OCI-M1 (cell line): ENCODE data around the gene IQCE.
A peak's percentile ranks its signal among the peaks of the same experiment; 100 is the strongest.

Experiments used
- DNase-seq: peaks from one replicate; lab custom pipeline; 2025; lab: John Stamatoyannopoulos, UW

Gene IQCE

DNA sequence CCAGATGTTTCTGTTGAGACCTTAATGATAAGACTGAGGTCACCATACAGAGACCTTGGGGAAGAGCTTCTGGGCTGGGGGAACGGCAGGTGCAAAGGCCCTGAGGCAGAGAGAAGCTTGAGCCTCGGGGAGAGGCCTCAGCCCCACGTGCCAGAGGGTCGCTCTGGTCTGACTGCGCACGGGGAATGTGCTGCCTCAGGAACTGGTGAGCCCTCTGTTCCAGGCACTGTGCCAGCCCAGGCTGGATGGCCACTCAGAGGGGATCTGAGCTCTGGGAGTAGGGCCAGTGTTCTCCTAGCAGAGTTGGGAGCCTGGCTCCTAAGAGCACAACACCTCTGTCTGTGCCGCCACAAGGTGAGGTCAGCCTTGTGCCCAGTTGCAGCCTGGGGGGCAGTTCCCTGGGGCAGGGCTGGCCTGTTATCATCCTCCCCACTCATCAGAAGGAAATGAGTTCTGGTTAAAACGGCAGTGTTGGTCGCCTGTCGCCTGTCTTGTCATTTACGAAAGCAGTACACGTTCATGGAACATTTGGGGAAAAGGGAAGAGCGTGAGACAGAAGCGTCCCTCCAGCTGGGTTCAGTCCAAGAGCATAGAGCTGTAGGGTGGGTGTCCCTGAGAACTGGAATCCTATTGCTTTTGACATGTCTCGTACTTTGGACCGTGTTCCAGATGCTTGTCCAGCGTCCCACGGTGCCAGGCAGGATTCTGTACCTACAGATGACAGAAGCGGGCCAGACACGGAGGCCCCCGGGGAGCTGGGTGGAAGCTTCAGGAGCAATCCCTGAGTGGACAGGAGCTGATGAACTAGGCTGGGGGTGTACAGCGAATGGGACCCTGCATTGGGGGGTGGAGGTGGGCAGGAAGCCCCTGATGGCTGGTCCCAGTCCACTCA is 77.3 kb downstream of the IQCE start:
- no peak for DNase-seq

DNA sequence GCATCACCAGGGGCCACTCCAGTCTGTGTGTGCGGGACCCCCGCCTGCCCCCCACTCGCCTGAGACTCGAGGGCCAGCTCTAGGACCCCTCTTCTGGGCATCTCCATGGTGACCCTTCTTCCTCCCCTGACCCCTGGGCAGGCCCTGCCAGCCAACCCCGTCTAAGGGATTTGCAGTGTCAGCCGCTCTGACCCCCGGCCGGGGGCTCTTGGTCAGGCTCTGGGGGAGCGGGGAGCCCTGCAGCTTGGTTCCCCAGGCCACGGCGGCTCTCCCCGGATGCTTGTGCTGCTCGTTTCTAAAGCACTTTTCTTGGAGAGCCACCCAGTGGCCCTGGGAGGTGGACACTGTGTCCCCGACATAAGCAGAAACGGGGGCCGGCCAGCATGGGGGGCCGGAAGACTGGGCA is 78.3 kb downstream of the IQCE start:
- no peak for DNase-seq

DNA sequence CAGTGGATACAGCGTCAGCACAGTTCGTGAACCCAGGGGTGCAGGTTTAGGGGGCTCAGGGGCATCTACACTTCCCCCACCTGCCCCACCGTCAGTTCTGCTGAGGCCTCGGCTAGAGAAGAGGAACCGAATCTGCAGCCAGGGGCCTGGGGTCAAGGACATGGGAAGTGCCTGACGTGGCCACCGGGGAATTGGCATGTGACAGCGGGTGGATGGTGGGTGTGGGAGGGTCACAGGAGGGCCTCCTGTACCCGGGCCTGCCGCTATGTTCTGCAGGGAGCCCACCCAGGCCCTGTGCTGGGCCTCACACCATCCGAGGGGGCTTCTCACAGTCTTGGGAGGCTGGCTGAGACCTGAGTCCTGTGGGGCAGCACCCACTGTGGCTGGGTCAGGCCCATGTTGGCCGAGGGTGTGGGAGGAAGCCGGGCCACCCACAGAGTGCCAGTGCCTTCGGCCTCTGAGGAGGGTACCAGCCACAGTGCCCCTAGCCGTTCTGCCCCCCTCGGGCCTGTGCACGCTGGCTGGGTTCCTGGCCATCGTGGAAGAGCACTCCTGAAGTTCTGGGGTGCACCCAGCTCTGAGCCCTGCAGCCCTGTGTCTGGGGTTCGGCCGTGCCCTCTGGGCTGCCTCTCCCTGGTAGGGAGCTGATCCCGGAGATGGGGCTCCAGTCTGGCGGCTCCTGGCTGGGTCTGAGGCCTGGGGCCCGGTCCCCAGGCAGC is 78.9 kb downstream of the IQCE start:
- no peak for DNase-seq

DNA sequence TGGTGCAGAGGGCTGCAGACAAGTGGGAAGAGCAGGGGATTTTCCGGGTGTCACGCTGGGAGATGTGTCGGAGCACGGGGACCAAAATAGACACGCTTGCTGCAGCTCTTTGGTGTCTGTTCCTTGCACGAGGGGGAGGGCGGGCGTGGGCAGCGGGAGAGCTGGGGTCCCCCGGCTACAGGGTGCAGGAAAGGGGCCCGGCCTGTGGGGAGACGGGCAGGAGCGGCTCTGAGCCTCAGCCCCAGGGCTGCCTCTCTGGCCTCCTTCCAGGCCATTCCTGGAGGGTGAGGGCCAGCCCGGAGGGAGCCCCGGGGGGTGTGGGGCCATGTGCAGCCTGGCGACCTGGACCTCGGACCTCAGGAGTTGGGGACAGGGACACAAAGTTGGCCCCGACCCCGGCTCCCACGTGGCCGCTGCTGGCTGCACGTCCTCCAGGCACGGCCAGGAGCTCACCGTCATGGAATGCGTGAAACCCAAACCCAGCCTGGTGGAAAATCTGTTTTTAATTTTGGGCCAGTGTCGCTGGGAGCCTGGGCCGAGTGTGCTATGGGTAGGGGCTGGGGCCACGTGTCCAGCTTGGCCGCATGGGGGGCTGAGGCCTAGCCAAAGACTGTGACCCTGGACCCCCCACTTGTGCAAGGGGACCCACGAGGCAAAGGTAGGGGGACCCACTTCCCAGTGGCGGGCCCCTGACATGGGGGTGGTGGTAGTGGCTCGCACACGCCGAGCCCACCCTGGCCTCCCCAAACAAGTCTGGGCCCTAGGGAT is 79.6 kb downstream of the IQCE start:
- no peak for DNase-seq

DNA sequence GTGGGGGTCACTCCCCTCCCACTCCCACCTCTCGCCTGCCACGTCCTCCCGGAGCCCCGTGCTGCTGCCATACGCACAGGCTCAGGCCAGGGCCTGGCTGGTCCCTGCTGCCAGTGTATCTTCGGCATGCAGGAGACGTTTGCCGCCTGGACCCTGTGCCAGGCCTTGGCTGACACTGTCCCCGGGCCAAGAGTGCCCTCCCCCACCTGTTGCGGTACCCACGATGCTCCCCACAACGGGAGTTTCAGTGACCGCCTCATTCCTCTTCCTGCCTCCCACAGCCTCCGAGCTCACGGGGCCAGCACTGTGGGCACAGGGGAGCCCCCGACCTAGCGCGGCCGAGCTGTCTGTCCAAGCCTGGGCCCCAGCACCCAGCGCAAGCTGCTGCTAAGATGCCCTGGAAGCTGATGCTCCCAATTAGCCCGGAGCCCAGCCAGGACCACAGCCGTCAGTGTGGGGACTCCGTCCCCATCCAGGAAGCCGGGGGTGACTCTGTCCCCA is 80.5 kb downstream of the IQCE start:
- no peak for DNase-seq

DNA sequence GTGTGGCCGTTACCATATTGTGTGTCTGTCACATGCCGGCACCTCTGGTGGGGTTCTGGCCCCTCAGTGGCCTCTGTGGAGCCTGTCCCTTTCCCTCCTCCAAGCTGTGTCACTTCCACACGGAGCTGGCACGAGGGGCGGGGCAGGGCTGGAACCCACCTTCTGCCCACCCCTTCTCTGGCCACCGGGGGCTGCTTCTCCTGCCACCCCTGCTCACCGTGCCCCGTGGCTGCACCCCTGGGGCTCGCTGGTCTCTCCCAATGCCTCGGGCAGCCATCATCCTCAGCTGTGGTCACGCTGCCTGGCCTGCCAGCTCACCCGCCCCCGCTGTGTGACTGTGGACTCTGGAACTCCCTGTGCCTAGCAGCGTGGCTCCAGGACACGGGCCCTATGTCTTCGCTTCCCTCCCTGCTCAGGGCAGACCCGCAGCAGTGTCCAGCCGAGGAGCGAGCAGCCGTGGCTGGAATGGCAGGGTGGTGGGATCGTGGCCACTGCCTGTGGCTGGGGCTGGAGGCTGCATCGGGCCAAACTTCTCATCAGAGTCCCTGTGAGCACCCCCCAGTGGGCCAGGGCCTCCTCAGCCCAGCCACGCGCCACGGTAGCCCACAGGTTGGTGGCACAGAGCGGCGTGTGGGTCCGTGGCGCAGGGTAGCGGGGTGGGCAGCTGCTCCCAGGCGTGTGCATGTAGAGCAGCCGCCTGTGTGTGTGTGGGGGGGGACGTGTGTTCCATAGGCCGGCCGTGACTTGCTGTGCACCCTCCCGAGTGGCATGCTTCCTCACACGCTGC is 81.1 kb downstream of the IQCE start:
- no peak for DNase-seq

DNA sequence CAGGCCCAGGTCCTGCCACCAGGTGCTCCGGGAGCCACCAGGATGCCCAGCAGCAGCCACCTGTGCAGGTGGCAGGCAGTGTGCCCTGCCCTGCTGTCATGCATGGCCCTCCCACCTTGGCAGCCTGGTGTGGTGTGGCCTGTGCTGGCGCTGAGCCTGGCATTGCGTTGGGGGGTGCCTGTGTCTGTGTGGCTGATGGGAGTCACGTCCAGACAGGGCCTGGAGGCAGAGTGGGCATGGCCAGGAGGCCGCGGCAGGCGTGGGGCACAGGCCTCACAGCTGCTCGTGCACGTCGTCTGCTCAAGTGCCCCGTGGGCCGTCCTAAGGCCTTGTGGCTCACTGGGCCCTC is 81.7 kb downstream of the IQCE start:
- no peak for DNase-seq

DNA sequence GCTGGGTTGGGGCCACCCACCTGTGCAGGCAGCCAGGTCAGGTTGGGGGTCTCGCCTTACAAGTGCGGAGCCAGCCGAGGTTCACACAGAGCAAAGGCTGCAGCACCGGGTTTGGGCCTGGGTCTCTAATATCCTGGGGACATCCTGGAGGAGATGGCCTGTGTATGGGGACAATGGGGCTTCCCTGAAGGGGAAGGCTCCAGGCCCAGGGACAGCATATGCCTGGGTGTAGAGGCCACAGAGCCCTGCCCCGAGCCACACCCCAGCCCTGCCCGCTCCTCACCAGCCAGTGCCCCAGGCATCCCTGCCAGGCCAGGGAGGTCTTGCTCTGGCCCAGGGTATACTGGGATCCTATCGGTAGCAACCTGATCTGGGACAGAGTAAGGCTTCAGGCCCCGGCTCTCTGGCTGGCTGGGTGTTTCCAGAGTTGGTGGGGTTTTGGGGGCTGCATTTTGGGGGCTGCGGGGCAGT is 82.1 kb downstream of the IQCE start:
- no peak for DNase-seq

DNA sequence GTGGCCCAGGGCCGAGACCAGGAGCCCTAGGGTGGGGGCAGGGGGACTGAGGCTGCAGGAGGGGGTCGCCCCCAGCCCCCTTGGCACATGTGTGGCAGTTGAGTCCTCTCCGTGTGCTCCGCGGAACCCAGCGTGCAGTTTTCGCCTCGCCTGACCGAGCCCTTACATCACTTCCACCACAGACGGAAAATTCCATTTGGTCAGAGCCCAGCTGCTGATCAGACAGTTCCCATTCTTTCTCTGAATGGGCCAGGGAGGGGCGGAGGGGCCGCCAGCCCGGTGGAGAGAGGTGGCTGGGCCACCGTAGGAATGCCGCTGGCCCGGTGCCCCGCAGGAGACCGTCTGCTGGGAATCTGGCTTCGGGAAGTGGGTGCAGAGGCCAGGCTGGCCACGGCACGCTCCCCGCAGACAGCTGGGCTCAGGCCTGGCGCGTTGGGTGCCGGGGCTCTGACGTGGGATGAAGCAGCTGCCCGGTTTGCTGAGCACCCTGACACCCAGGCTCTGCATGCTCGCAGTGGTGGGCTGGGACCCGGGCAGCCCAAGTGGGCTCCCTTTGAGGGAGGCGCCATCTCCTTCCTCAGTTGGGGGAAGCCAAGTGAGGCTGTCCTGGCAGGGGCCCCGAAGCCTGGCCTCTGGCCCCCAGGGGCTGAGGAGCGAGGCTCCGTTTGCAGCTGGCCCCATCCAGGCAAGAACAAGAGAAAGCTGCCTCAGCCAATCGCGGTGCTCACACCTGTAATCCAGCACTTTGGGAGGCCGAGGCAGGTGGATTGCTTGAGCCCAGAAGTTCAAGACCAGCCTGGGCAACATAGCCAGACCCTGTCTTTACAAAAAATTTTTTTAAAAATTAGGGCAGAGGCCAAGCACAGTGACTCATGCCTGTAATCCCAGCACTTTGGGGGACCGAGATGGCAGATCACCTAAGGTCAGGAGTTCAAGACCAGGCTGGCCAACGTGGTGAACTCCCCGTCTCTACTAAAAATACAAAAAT is 82.9 kb downstream of the IQCE start:
- DNase-seq = peak; percentile 13

DNA sequence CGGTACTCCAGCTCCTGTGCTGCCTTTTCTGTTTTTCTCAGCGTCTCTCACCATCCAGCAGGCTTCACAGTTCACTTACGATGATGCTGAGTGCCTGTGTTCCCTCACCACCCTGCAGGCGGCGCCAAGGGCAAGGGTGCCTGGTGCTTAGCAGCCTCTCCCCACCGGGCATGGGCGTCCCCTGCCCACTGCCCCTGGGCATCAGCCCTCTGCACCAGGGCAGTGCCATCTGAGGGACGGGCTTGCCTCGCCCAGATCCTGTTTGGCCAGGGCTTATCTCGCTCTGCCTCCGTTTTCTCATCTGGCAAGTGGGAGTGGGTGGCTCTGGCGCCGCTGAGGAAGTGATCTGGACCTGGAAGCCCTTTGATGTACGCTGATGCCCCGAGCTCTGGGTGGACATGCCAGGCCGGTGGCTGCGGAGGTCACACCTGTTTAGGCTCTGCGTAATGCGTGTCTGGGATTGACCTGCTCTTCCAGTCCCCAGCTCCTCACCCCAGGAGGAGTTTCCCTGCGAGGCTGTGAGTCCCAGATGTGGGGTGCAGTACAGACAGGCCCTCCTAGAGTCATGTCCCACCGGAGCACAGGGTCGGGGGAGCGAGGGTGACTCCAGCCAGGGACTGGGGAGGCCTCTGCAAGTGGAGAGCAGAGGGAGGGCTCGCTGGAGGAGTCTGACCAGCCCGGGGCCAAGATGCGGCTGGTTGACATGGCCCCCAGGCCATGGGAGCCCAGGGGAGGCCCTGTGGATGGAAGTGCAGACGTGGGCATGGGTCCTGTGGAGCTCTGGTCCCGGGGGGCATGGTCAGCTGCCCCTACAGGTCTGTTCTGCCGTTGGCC is 84.8 kb downstream of the IQCE start:
- no peak for DNase-seq

DNA sequence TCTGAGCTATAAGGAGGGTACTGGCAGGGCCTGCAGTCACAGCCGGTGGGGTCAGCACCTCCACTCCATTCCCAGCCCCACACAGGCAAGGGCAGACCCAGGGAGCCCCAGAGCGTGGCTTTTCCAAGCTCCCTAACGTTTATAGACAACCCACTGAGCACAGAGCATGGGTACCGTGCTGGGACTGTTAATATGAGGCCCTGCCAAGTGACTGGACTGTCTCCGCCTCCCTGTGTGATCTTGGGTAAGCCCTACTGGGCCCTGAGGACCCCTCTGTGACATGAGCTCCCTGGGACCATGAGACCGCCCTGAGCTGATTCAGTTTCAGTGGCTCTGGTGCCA is 85.4 kb downstream of the IQCE start:
- DNase-seq = no peak

DNA sequence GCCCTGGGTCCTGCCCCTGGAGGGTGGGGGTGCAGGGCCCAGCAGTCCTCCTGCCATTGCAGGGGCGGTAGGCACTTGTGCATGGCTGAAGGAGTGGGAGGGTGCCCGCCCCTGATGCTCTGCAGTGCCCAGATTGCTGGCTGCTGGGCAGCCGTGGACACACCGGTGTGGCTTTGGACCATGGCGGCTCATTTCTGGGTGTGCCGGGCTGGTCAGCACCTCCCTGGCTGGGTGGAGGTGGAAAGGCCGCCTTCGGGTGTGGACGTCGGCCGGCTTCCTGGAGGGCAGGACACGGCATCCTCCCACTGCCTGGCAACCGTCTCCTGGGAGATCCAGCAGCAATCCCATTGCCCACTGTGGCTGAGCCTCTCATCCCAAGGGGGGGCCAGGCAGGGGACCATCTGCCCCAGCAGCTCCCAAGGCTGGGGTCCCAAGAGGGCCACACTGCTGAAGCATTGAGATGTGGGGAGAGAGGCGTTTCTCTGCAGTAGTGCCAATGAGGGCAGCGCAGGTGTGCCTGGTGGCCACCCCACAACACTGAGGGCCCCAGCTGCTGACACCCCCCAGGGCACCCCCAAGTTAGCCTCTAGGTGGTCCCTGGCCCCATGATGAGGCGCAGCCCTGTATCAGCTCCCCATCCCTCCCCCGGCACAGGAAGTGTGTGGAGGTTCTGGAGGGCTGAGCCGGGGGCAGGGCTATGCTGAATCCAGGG is 85.9 kb downstream of the IQCE start:
- DNase-seq = no peak

DNA sequence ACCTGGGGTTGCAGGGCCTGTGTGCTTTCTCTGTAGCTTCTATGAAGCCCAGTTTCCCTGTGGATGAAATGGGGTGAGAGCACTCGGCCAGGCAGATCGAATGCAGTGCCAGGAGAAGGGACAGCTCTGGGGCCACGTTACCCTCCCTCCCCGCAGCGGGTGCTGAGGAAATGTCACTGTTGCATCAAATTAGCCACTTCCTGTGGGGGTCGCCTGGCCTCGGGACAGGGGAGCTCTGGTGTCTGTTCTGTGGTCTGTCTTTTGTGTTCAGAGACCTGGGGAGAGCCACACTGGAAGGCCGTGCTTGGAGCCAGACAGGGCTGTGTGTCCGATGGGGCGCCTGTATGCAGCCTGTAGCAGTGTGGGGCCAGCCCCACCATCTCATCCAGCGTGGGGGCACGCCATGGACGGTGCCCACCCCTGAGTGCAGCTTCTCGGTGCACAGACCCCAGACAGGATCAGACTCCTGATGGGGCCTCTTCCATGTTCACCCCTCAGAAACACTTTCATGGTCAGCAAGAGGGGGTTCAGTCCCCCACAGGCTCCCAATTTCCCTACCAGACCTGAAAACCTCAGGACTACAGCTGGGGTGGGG is 86.6 kb downstream of the IQCE start:
- peak; percentile 15 for DNase-seq

DNA sequence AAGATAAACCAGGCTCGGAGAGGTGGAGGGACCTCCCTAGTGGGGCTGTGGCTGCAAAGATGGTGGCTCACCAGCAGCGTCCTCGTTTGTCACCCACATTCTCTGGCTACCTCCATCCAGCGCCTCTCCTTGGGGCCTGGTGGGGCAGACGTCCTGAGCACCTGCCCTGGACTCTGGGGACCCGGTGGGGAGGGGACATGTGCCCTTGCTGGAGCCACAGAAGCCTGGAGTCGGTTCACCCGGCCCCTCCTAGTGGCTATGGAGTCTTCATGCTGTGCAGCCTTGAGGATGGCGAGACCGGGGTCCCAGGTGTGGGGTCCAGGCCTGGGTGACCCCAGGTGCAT is 87.5 kb downstream of the IQCE start:
- DNase-seq = no peak

DNA sequence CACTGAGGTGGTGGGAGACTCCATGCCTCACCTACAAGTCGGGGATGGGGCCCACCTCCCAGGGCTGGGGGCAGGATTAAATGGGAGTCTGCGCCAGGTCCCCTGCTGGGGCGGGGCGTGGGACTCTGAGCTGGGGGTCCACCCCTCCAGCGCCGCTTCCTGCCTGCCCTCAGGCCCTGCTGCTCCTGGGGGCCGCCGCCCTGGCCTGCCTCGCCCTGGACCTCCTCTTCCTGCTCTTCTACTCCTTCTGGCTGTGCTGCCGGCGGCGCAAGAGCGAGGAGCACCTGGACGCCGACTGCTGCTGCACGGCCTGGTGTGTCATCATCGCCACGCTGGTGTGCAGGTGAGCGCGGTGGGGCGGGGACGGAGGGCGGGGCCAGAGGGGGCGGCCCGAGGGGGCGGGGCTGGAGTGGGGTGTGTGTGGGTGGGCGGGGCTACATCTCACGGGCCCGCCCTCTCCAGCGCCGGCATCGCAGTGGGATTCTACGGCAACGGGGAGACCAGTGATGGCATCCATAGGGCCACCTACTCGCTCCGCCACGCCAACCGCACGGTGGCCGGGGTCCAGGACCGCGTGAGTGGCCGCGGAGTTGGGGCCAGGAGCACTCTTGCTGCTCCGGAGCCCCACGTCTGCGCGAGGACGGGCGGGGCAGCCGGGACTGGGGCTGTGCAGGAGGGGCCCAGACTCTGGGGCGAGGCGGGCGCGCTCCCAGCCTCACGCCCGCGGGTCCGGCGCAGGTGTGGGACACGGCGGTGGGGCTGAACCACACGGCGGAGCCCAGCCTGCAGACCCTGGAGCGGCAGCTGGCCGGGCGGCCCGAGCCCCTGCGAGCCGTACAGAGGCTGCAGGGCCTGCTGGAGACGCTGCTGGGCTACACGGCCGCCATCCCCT is 88.1 kb downstream of the IQCE start:
- DNase-seq = no peak

DNA sequence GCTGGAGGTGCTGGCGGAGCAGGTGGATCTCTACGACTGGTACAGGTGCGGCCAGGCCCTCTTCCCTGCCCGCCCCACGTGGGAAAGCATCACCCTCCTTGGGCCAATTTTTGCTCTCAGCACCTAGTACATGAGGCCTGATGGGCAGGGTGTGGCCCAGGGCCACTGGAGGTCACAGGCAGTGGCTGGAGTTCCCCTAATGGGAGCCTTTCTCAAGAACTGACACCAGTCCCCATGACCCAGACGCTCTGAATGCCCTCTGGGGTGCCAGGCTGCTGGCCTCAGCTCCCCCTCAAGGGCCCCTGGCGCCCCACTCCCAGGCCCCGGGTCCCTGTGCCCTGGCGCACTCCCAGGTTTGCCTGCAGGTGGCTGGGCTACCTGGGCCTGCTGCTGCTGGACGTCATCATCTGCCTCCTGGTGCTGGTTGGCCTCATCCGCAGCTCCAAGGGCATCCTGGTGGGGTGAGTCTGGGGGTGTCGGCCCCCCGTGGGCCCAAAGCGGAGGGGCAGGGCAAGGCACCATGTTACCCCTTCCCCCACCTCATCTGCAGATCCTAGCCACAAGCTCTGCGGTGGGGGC is 88.9 kb downstream of the IQCE start:
- no peak for DNase-seq

DNA sequence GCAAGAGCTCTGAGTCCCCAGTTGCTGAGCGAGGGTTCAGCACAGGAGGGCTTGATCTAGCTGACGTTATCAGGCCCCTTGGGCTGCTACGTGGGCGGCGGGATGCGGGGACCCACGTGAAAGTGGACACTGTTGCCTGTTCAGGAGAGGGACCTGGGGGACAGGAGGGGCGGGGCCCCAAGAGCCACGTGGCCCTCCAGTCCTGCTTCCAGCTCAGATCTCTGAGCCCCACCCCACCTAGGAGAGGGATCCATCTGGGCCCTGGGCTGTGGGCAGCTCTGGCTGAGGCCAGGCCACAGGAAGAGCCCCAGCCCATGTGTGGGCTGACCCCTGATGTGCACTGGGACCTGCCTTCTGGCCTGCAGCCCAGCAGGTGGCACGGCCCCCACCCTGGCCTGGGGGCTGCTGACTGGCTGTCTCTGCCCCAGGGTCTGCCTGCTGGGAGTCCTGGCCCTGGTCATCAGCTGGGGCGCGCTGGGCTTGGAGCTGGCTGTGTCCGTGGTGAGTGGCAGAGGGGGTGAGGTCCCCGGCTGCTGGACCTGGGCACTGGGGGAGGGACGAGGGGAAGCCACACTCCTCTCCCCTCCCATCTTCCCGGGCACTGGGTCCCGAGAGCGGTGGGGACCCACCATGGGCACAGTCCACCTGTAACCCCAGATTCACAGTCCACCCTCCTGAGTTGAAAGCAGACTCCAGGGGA is 90.5 kb downstream of the IQCE start:
- no peak for DNase-seq
